ENCODE results near the gene TBXA2R.

TBXA2R gene

DNA sequence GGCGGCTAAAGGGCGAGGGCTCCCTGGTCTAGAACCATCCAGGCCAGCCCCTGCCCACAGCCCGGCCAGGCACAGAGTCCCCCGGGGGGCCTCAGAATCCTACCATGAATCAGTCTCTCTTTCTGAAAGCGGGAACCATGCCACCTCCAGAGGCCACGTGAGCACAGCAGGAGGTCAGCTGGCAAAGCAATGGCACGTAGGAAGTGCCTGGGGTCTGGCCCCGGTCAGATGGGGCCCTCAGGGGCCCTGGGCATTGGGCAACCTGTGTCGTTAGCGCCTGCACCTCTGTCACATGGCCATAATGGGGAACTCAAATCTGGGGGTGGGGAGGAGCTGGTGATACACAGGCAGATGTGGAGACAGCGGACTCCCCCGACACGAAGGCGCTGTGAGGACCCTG, 58.1 kb downstream of the TBXA2R start:
- no peak overlapping the region for H3K4me2 ChIP-seq
- H3K27ac ChIP-seq, result no peak overlapping the region
- no peaks in the 10 kb centered on the region for H3K27me3 ChIP-seq
- H3K36me3 ChIP-seq, result peaks cover 71% of the 10 kb centered on the region
- no peak for TF ChIP-seq Cebpa-rat (IDR thresholded peaks at IDR 0.05)
- H3K4me3 ChIP-seq, result no peak overlapping the region
- peaks cover 91% of the 10 kb centered on the region for H4K20me1 ChIP-seq
- peaks cover 26% of the 10 kb centered on the region for H3K4me1 ChIP-seq
- H3K9me3 ChIP-seq, result no peaks in the 10 kb centered on the region
- no peak overlapping the region for H3K9ac ChIP-seq

DNA sequence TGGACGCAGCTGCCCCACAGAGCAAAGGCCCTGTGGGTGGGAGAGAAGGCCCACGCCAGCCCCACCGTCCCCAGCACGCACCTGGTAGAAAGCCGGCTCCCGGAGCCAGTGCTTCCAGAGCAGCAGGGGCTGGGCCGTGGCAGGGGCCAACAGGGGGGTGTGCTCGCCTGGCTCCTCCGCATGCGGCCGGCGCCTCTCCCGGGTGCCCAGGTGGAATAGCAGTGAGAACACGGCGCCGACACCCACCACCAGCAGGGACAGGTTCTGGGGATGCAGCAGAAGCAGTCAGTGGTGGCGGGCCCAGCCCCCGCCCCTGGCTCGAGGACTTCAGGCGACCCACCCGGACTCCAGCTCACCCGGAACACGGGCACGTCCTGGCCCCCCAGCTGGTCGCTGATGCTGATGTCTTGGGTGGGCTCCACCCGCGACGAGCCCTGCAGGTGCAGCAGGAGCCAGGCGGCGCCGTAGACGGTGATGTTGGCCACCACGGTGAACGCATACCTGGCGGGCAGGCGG, 58.9 kb downstream of the TBXA2R start:
- Histone ChIP-seq H3K9me3 (no peaks in the 10 kb centered on the region), H4K20me1 (peaks cover 91% of the 10 kb centered on the region), H3K27me3 (no peaks in the 10 kb centered on the region), H3K4me1 (peaks cover 19% of the 10 kb centered on the region), H3K36me3 (peaks cover 76% of the 10 kb centered on the region), H3K9ac (no peak overlapping the region), H3K4me2 (no peak overlapping the region), H3K27ac (no peak overlapping the region), H3K4me3 (no peak overlapping the region)
- no peak for TF ChIP-seq Cebpa-rat (IDR thresholded peaks at IDR 0.05)

DNA sequence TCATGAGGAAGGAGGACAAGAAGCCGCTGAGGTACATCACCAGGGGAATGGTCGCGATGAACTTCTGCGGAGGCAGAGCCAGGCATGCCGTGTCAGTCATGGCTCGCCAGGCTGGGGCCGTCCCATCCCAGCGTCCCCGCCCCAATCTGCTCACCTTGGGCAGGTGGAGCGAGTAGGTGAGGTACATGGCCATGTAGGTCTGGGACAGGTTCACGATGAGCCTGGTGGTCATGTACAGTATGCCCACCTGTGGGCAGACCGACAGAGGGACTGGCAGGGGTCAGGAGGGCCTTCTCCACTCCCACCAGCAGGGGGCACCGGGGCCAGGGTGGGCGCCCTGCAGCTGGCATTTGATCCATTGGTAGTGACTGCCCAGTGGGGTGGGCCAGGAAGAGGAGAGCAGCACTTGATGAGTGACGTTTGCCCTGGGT, 59.4 kb downstream of the TBXA2R start:
- Histone ChIP-seq H3K4me3 (no peak overlapping the region), H3K27ac (no peak overlapping the region), H3K9me3 (no peaks in the 10 kb centered on the region), H3K4me1 (peaks cover 13% of the 10 kb centered on the region), H3K36me3 (peaks cover 81% of the 10 kb centered on the region), H3K4me2 (no peak overlapping the region), H3K9ac (no peak overlapping the region), H3K27me3 (no peaks in the 10 kb centered on the region), H4K20me1 (peaks cover 91% of the 10 kb centered on the region)
- no peak for TF ChIP-seq Cebpa-rat (IDR thresholded peaks at IDR 0.05)

DNA sequence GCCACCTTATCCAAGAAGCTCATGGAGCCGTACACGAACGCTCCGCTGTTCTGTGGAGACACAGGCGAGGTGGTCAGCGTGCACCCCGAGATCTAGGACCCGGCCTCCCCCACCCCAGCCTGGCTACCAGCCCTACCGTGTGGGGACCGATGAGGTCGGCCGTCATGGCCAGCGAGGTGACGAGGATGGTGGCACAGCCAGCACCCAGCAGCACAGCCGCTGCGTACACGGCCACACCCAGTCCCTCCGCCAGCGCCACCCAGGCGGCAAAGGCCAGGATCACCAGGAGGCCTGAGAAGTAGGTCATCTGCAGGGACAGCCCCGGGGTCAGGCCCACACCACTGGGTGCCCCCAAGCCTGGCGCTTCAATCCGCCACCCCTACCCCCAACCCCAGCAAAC, 60.6 kb downstream of the TBXA2R start:
- no peak overlapping the region for H3K9ac ChIP-seq
- H3K9me3 ChIP-seq, result no peaks in the 10 kb centered on the region
- no peaks in the 10 kb centered on the region for H3K27me3 ChIP-seq
- H3K36me3 ChIP-seq, result peaks cover 80% of the 10 kb centered on the region
- no peak overlapping the region for H3K27ac ChIP-seq
- peaks cover 88% of the 10 kb centered on the region for H4K20me1 ChIP-seq
- H3K4me1 ChIP-seq, result peaks cover 1% of the 10 kb centered on the region; the same call in 1 of the 2 replicates
- no peak for TF ChIP-seq Cebpa-rat (IDR thresholded peaks at IDR 0.05)
- no peak overlapping the region for H3K4me3 ChIP-seq
- H3K4me2 ChIP-seq, result no peak overlapping the region

DNA sequence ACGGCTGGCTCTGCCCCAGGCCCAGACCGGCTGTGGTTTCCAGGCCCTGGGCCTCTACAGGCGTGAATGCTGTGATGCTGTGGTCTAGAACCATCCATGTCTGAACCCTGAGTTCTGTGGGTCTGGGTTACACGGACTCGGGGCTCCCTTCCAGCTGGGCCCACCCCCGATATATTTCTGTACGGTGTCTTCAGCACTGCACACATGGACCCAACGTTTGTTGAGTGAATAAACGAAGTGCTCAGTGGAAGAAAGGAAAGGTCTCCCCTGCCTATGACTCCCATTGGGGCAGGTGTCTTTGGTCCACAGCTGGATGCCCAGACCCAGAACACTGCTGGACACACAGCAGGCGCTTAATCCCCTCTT, 61.0 kb downstream of the TBXA2R start:
- Histone ChIP-seq H4K20me1 (peaks cover 84% of the 10 kb centered on the region), H3K9ac (no peak overlapping the region), H3K4me3 (no peak overlapping the region), H3K9me3 (no peaks in the 10 kb centered on the region), H3K27ac (no peak overlapping the region), H3K27me3 (no peaks in the 10 kb centered on the region), H3K36me3 (peaks cover 75% of the 10 kb centered on the region), H3K4me2 (no peak overlapping the region), H3K4me1 (no peaks in the 10 kb centered on the region)
- no peak for TF ChIP-seq Cebpa-rat (IDR thresholded peaks at IDR 0.05)

DNA sequence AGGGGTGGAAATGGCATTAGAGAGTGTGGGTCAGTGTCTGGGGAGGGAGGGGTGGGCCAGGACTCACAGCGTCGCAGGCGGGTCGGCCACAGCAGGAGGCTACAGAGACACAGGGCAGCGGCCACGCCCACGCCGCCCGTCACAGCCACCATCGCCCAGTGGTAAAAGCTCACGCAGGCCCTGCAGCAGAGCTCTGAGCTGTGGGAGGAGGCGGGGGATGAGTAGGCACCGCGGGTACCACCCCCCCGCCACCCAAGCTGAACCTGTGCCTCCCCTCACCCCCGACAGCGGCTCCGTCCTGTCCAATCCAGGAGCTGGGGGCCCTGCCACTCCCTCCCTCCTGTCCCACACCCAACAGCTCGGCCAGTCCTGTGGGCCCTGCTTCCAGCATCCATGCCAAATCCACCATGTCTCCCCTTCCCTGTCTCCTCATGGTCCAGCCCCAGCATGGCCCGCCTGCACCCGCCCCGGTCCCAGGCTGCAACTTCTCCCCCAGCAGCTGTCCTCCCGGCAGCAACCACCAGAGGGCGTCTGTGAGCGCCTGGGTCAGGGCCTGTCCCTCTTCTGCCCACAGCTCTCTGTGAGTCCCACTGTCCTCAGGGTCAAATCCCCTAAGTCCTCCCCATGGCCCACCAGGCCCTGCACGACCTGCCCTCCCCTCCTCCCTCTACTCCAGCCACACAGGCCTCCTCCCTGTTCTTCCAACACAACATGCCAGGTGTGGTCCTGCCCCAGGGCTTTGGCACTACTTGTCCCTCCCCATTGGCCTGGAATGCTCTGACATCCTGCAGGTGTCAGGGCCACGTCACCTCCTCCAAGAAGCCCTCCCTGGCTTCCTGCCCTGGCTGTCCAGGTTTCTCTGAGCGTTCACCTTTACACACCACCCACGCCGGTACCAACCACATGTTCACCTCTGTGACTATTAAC, 61.7 kb downstream of the TBXA2R start:
- no peaks in the 10 kb centered on the region for H3K9me3 ChIP-seq
- TF ChIP-seq Cebpa-rat (IDR thresholded peaks at IDR 0.05), result no peak
- no peak overlapping the region for H3K4me3 ChIP-seq
- no peaks in the 10 kb centered on the region for H3K4me1 ChIP-seq
- no peak overlapping the region for H3K9ac ChIP-seq
- H3K4me2 ChIP-seq, result no peak overlapping the region
- H3K27me3 ChIP-seq, result no peaks in the 10 kb centered on the region
- no peak overlapping the region for H3K27ac ChIP-seq
- peaks cover 80% of the 10 kb centered on the region for H4K20me1 ChIP-seq
- H3K36me3 ChIP-seq, result peaks cover 72% of the 10 kb centered on the region

Data from BLaER1 (cell line).